Measurements from ENCODE around the gene NR5A1.

The NR5A1 gene

DNA sequence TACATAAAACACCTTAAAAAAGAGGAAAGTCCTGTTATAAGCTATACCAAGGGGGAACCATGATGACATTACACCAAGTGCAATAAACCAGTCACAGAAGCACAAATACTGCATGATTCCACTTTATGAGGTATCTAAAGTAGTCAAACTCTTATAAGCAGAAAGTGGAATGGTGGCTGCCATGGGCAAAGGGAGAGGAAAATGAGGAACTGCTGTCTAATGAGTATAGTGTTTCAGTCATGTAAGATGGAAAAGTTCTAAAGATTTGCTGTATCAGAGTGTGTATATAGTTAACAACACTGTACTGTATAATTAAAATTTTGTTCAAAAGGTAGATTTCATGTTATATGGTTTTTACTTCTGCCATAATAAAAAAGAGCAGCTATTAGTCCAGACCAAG, 34.6 kb upstream of the NR5A1 start:
- no peak overlapping the region for H3K4me2 ChIP-seq (ENCODE audit: low read length, poor library complexity, severe bottlenecking)
- no peak overlapping the region for H3K4me3 ChIP-seq (ENCODE audit: insufficient read depth in 1 of 2, low read depth in 1 of 2, low read length in 2 of 2)
- H3K23ac ChIP-seq (ENCODE audit: low read length in 2 of 2) = no peak overlapping the region
- H2AFZ ChIP-seq (ENCODE audit: low read depth, low read length) = no peak overlapping the region
- no peaks in the 10 kb centered on the region for H3K27me3 ChIP-seq (ENCODE audit: control insufficient read depth in 1 of 2, insufficient read depth in 1 of 2, low read length in 2 of 2)
- H3K4ac ChIP-seq (ENCODE audit: low read depth in 1 of 2, low read length in 2 of 2) = no peak overlapping the region
- no peak overlapping the region for H2BK120ac ChIP-seq (ENCODE audit: low read depth, low read length)
- no peak for DNase-seq
- no peaks in the 10 kb centered on the region for H3K79me1 ChIP-seq (replicated peaks; ENCODE audit: low read length, poor library complexity, severe bottlenecking)
- no peak overlapping the region for H3K14ac ChIP-seq (ENCODE audit: low read length in 2 of 2)
- no peak overlapping the region for H3K27ac ChIP-seq (ENCODE audit: low read length, poor library complexity, severe bottlenecking)
- H3K9ac ChIP-seq (ENCODE audit: low read length) = no peak overlapping the region
- no peak overlapping the region for H2BK5ac ChIP-seq (ENCODE audit: low read depth, low read length, poor library complexity, severe bottlenecking)
- H4K8ac ChIP-seq (ENCODE audit: low read length) = no peak overlapping the region
- H3K9me3 ChIP-seq (ENCODE audit: control insufficient read depth, low read length) = no peaks in the 10 kb centered on the region
- no peak overlapping the region for H3K18ac ChIP-seq (ENCODE audit: low read depth in 1 of 2, low read length in 2 of 2)
- peaks cover 2% of the 10 kb centered on the region for H3K4me1 ChIP-seq (ENCODE audit: control insufficient read depth, insufficient read depth, low read depth, low read length)
- no peak overlapping the region for H2BK12ac ChIP-seq (ENCODE audit: low read length in 2 of 2)
- H2BK15ac ChIP-seq (ENCODE audit: low read depth, poor library complexity, severe bottlenecking) = no peak overlapping the region
- H4K91ac ChIP-seq (ENCODE audit: low read length) = no peak overlapping the region
- H3K36me3 ChIP-seq (ENCODE audit: control insufficient read depth in 1 of 2, insufficient read depth in 2 of 2, low read depth in 1 of 2, low read length in 2 of 2) = peaks cover 0 to 4% of the 10 kb centered on the region in 2 experiments
- H2AK5ac ChIP-seq (ENCODE audit: low read length, severe bottlenecking) = no peak overlapping the region

DNA sequence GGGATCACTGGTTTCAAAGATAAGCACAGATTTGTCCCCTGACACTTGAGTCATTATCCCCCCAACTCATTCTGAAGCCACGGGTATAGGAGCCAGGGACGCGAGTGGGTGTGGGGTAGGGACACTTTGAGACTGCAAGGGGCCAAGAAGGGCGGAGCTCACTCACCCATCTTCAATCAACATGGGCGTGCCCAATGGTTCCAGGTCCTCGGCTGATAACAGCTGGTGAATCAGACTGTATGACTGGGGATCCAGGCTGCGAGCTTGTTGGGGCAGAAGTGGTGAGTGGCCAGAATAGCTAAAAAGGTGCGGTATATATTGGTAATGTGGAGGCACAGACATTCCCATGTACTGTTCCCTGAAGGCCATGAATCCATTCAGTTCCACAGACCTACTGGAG, 30.7 kb upstream of the NR5A1 start:
- no peak overlapping the region for H3K18ac ChIP-seq (ENCODE audit: low read depth in 1 of 2, low read length in 2 of 2)

GRCh38 chr9:124535846-124536245, 28.6 kb upstream of the NR5A1 start:
- no peak for DNase-seq

More for the DNA sequence above, 30.7 kb upstream of the NR5A1 start:
- no peaks in the 10 kb centered on the region for H3K27me3 ChIP-seq (ENCODE audit: control insufficient read depth in 1 of 2, insufficient read depth in 1 of 2, low read length in 2 of 2)
- H2BK120ac ChIP-seq (ENCODE audit: low read depth, low read length) = no peak overlapping the region
- no peak overlapping the region for H3K23ac ChIP-seq (ENCODE audit: low read length in 2 of 2)
- H3K9me3 ChIP-seq (ENCODE audit: control insufficient read depth, low read length) = no peaks in the 10 kb centered on the region
- no peak overlapping the region for H3K4ac ChIP-seq (ENCODE audit: low read depth in 1 of 2, low read length in 2 of 2)
- no peak for DNase-seq
- H4K91ac ChIP-seq (ENCODE audit: low read length) = no peak overlapping the region
- no peaks in the 10 kb centered on the region for H3K79me1 ChIP-seq (replicated peaks; ENCODE audit: low read length, poor library complexity, severe bottlenecking)
- no peak overlapping the region for H3K4me2 ChIP-seq (ENCODE audit: low read length, poor library complexity, severe bottlenecking)
- no peak overlapping the region for H2BK5ac ChIP-seq (ENCODE audit: low read depth, low read length, poor library complexity, severe bottlenecking)
- H2AFZ ChIP-seq (ENCODE audit: low read depth, low read length) = no peak overlapping the region
- H2BK15ac ChIP-seq (ENCODE audit: low read depth, poor library complexity, severe bottlenecking) = no peak overlapping the region
- peaks cover 0 to 4% of the 10 kb centered on the region in 2 experiments for H3K36me3 ChIP-seq (ENCODE audit: control insufficient read depth in 1 of 2, insufficient read depth in 2 of 2, low read depth in 1 of 2, low read length in 2 of 2)
- no peak overlapping the region for H3K27ac ChIP-seq (ENCODE audit: low read length, poor library complexity, severe bottlenecking)
- H3K14ac ChIP-seq (ENCODE audit: low read length in 2 of 2) = no peak overlapping the region
- no peaks in the 10 kb centered on the region for H3K4me1 ChIP-seq (ENCODE audit: control insufficient read depth, insufficient read depth, low read depth, low read length)
- no peak overlapping the region for H3K9ac ChIP-seq (ENCODE audit: low read length)
- H2AK5ac ChIP-seq (ENCODE audit: low read length, severe bottlenecking) = no peak overlapping the region
- no peak overlapping the region for H2BK12ac ChIP-seq (ENCODE audit: low read length in 2 of 2)
- H4K8ac ChIP-seq (ENCODE audit: low read length) = no peak overlapping the region
- 87% methylated on average over 7 of the region's 8 CpGs for WGBS
- H3K4me3 ChIP-seq (ENCODE audit: insufficient read depth in 1 of 2, low read depth in 1 of 2, low read length in 2 of 2) = no peak overlapping the region

GRCh38 chr9:124532897-124533296, 25.7 kb upstream of the NR5A1 start:
- WGBS = 93% methylated on average over 2 of the region's 2 CpGs
- H3K36me3 ChIP-seq (ENCODE audit: control insufficient read depth in 1 of 2, insufficient read depth in 2 of 2, low read depth in 1 of 2, low read length in 2 of 2) = peaks cover 0 to 1% of the 10 kb centered on the region in 2 experiments
- no peak overlapping the region for H3K4me3 ChIP-seq (ENCODE audit: insufficient read depth in 1 of 2, low read depth in 1 of 2, low read length in 2 of 2)

More at GRCh38 chr9:124535846-124536245, 28.6 kb upstream of the NR5A1 start:
- H2BK120ac ChIP-seq (ENCODE audit: low read depth, low read length) = no peak overlapping the region
- no peak overlapping the region for H2BK5ac ChIP-seq (ENCODE audit: low read depth, low read length, poor library complexity, severe bottlenecking)
- no peak overlapping the region for H2BK15ac ChIP-seq (ENCODE audit: low read depth, poor library complexity, severe bottlenecking)
- H4K8ac ChIP-seq (ENCODE audit: low read length) = no peak overlapping the region
- no peak overlapping the region for H3K23ac ChIP-seq (ENCODE audit: low read length in 2 of 2)
- H3K27me3 ChIP-seq (ENCODE audit: control insufficient read depth in 1 of 2, insufficient read depth in 1 of 2, low read length in 2 of 2) = no peaks in the 10 kb centered on the region
- H3K79me1 ChIP-seq (replicated peaks; ENCODE audit: low read length, poor library complexity, severe bottlenecking) = no peaks in the 10 kb centered on the region
- no peak overlapping the region for H3K9ac ChIP-seq (ENCODE audit: low read length)
- H3K4me3 ChIP-seq (ENCODE audit: insufficient read depth in 1 of 2, low read depth in 1 of 2, low read length in 2 of 2) = no peak overlapping the region
- WGBS = 96% methylated on average over 10 of the region's 10 CpGs
- no peak overlapping the region for H2BK12ac ChIP-seq (ENCODE audit: low read length in 2 of 2)
- no peak overlapping the region for H3K18ac ChIP-seq (ENCODE audit: low read depth in 1 of 2, low read length in 2 of 2)
- no peak overlapping the region for H4K91ac ChIP-seq (ENCODE audit: low read length)
- no peak overlapping the region for H2AK5ac ChIP-seq (ENCODE audit: low read length, severe bottlenecking)
- H3K36me3 ChIP-seq (ENCODE audit: control insufficient read depth in 1 of 2, insufficient read depth in 2 of 2, low read depth in 1 of 2, low read length in 2 of 2) = peaks cover 0 to 4% of the 10 kb centered on the region in 2 experiments
- H3K27ac ChIP-seq (ENCODE audit: low read length, poor library complexity, severe bottlenecking) = no peak overlapping the region
- H3K9me3 ChIP-seq (ENCODE audit: control insufficient read depth, low read length) = no peaks in the 10 kb centered on the region
- H3K4ac ChIP-seq (ENCODE audit: low read depth in 1 of 2, low read length in 2 of 2) = no peak overlapping the region
- no peaks in the 10 kb centered on the region for H3K4me1 ChIP-seq (ENCODE audit: control insufficient read depth, insufficient read depth, low read depth, low read length)
- H2AFZ ChIP-seq (ENCODE audit: low read depth, low read length) = no peak overlapping the region
- no peak overlapping the region for H3K14ac ChIP-seq (ENCODE audit: low read length in 2 of 2)
- H3K4me2 ChIP-seq (ENCODE audit: low read length, poor library complexity, severe bottlenecking) = no peak overlapping the region

More at GRCh38 chr9:124532897-124533296, 25.7 kb upstream of the NR5A1 start:
- Histone ChIP-seq H3K4me2 (ENCODE audit: low read length, poor library complexity, severe bottlenecking) (no peak overlapping the region), H3K27ac (ENCODE audit: low read length, poor library complexity, severe bottlenecking) (no peak overlapping the region), H3K4me1 (ENCODE audit: control insufficient read depth, insufficient read depth, low read depth, low read length) (peaks cover under 1% of the 10 kb centered on the region), H3K79me1 (replicated peaks; ENCODE audit: low read length, poor library complexity, severe bottlenecking) (no peaks in the 10 kb centered on the region), H2AK5ac (ENCODE audit: low read length, severe bottlenecking) (no peak overlapping the region), H3K18ac (ENCODE audit: low read depth in 1 of 2, low read length in 2 of 2) (no peak overlapping the region), H2BK5ac (ENCODE audit: low read depth, low read length, poor library complexity, severe bottlenecking) (no peak overlapping the region), H3K27me3 (ENCODE audit: control insufficient read depth in 1 of 2, insufficient read depth in 1 of 2, low read length in 2 of 2) (no peaks in the 10 kb centered on the region), H3K4ac (ENCODE audit: low read depth in 1 of 2, low read length in 2 of 2) (no peak overlapping the region), H2BK15ac (ENCODE audit: low read depth, poor library complexity, severe bottlenecking) (no peak overlapping the region), H2AFZ (ENCODE audit: low read depth, low read length) (no peak overlapping the region), H3K23ac (ENCODE audit: low read length in 2 of 2) (no peak overlapping the region), H2BK120ac (ENCODE audit: low read depth, low read length) (no peak overlapping the region), H3K9me3 (ENCODE audit: control insufficient read depth, low read length) (no peaks in the 10 kb centered on the region), H4K91ac (ENCODE audit: low read length) (no peak overlapping the region), H4K8ac (ENCODE audit: low read length) (no peak overlapping the region), H3K9ac (ENCODE audit: low read length) (no peak overlapping the region), H2BK12ac (ENCODE audit: low read length in 2 of 2) (no peak overlapping the region), H3K14ac (ENCODE audit: low read length in 2 of 2) (no peak overlapping the region)
- no peak for DNase-seq

Data from mesenchymal stem cell (in vitro differentiated cells and primary cell).